PFSK-1 (cell line): ENCODE data around the gene PLEKHD1.

Experiments used
- FOXP2 ChIP-seq: optimal IDR thresholded peaks from 2 replicates; pipeline ENCODE3; 2011; ENCODE audit warnings: borderline replicate concordance, control low read depth, inconsistent platforms; ENCODE audit not compliant: insufficient read depth; ENCODE audit errors: extremely low read length, extremely low read depth
- POLR2AphosphoS5 ChIP-seq: IDR thresholded peaks from 2 replicates; pipeline ENCODE4 v1.6.1; 2012; ENCODE audit warnings: low read depth, mild to moderate bottlenecking, control low read depth, low read length, moderate library complexity
- REST ChIP-seq, 2 experiments: IDR thresholded peaks; 2 replicates each; pipeline versions ENCODE4 v1.6.1 to v1.8.0; 2011 to 2012; ENCODE audit warnings: low read depth in 2 of 2, low read length in 2 of 2, control low read depth in 1 of 2, inconsistent platforms in 1 of 2, mild to moderate bottlenecking in 1 of 2, moderate library complexity in 1 of 2; ENCODE audit not compliant: insufficient read depth in 1 of 2
- SIN3A ChIP-seq: IDR thresholded peaks from 2 replicates; pipeline ENCODE4 v1.6.1; 2012; ENCODE audit warnings: mild to moderate bottlenecking, low read length, moderate library complexity, borderline replicate concordance; ENCODE audit not compliant: insufficient read depth
- TAF1 ChIP-seq: IDR thresholded peaks from 2 replicates; pipeline ENCODE4 v1.6.1; 2012; ENCODE audit warnings: low read length, control low read depth, borderline replicate concordance; ENCODE audit not compliant: insufficient read depth

Gene PLEKHD1

GRCh38 chr14:69573831-69574262 lies 89.3 kb downstream of the PLEKHD1 start:
- no peak for TF ChIP-seq FOXP2
- no peak for TF ChIP-seq REST (IDR thresholded peaks at IDR 0.05; ENCODE audit: insufficient read depth in 1 of 2, low read depth in 2 of 2, low read length in 2 of 2)
- TF ChIP-seq TAF1 = no peak
- no peak for TF ChIP-seq SIN3A
- no peak for TF ChIP-seq POLR2AphosphoS5

GRCh38 chr14:69574263-69574953 lies 89.9 kb downstream of the PLEKHD1 start, which contains the start of gene CCDC177:
Gene CCDC177 (minus strand): TSS chr14:69574871. CDS start chr14:69573622, 1,249 bp downstream.
- TF ChIP-seq TAF1 (no peak), POLR2AphosphoS5 (no peak), SIN3A (no peak)

GRCh38 chr14:69574954-69575295 lies 90.4 kb downstream of the PLEKHD1 start:
- TF ChIP-seq SIN3A (no peak), POLR2AphosphoS5 (no peak), FOXP2 (no peak), REST (IDR thresholded peaks at IDR 0.05; ENCODE audit: insufficient read depth in 1 of 2, low read depth in 2 of 2, low read length in 2 of 2) (no peak), TAF1 (no peak)

- TF ChIP-seq FOXP2 (no peak), TAF1 (no peak), SIN3A (no peak), POLR2AphosphoS5 (no peak), REST (IDR thresholded peaks at IDR 0.05; ENCODE audit: insufficient read depth in 1 of 2, low read depth in 2 of 2, low read length in 2 of 2) (no peak)
These were observed 94.9 kb downstream of the PLEKHD1 start for GRCh38 chr14:69579476-69579875.

- no peak for TF ChIP-seq TAF1
- TF ChIP-seq POLR2AphosphoS5 = no peak
- TF ChIP-seq SIN3A = no peak
- no peak for TF ChIP-seq FOXP2
- no peak for TF ChIP-seq REST (IDR thresholded peaks at IDR 0.05; ENCODE audit: insufficient read depth in 1 of 2, low read depth in 2 of 2, low read length in 2 of 2)
These were observed 95.6 kb downstream of the PLEKHD1 start for GRCh38 chr14:69580009-69580577.
